AG09319 (cell line): ENCODE data around the gene CCDC137.

Experiments
- DNase-seq: peaks from one replicate; pipeline ENCODE4 v3.0.0-alpha.2; 2010; ENCODE audit warnings: low read depth; ENCODE audit errors: extremely low read depth
- TF ChIP-seq, protein P1 (sequence below): IDR thresholded peaks from 2 replicates; pipeline ENCODE4 v1.5.1; 2011; ENCODE audit warnings: low read depth, mild to moderate bottlenecking, inconsistent platforms, low read length, moderate library complexity

The CCDC137 gene

DNA sequence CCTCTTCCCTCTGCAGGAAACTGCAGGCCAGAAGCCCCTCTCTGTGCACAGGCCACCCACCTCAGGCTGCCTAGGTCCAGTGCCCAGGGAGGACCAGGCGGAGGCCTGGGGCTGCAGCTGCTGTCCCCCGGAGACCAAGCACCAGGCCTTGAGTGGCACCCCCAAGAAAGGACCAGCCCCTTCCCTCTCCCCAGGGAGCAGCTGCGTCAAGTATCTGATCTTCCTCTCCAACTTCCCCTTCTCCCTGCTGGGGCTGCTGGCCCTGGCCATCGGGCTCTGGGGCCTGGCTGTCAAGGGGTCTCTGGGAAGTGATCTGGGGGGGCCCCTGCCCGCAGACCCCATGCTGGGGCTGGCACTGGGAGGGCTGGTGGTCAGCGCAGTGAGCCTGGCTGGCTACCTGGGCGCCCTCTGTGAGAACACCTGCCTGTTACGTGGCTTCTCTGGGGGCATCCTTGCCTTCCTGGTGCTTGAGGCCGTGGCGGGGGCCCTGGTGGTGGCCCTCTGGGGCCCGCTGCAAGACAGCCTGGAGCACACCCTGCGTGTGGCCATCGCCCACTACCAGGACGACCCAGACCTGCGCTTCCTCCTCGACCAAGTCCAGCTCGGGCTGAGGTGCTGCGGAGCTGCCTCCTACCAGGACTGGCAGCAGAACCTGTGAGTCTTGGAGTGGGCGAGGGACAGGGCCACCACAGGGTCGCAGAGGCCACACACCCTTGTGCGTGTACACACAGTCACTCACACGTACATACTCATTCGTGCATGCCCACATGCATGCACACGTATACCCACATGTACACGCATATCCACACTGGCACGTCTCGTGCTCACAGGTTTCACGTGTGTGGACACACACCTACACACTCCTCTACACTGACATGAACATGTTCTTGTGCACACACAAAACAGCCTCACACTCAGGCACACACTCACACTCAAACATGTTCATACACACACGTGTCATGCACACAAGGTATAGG is 21.3 kb upstream of the CCDC137 start:
- no peak for DNase-seq
- TF ChIP-seq, protein P1, sequence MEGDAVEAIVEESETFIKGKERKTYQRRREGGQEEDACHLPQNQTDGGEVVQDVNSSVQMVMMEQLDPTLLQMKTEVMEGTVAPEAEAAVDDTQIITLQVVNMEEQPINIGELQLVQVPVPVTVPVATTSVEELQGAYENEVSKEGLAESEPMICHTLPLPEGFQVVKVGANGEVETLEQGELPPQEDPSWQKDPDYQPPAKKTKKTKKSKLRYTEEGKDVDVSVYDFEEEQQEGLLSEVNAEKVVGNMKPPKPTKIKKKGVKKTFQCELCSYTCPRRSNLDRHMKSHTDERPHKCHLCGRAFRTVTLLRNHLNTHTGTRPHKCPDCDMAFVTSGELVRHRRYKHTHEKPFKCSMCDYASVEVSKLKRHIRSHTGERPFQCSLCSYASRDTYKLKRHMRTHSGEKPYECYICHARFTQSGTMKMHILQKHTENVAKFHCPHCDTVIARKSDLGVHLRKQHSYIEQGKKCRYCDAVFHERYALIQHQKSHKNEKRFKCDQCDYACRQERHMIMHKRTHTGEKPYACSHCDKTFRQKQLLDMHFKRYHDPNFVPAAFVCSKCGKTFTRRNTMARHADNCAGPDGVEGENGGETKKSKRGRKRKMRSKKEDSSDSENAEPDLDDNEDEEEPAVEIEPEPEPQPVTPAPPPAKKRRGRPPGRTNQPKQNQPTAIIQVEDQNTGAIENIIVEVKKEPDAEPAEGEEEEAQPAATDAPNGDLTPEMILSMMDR = no peak

GRCh38 chr17:81646869-81647600 is 19.5 kb upstream of the CCDC137 start:
- no peak for DNase-seq

DNA sequence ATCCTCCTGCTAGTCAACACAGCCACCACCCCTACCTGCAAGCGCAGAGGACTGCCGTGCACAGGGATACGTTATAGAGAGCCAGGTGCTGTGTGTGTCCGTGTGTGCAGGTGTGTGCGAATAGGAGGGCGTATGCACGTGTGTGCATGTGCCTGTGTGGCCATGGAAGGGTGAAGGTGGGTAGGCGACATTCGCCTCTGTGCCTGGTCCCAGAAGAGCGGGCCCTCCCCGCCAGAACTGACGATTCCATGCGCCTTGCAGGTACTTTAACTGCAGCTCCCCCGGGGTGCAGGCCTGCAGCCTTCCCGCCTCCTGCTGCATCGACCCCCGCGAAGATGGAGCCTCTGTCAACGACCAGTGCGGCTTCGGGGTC is 18.9 kb upstream of the CCDC137 start:
- no peak for DNase-seq
- TF ChIP-seq, protein P1 = no peak

More at GRCh38 chr17:81646869-81647600, 19.5 kb upstream of the CCDC137 start:
- TF ChIP-seq, protein P1 = no peak

- TF ChIP-seq, protein P1 = no peak
- no peak for DNase-seq
Measured at GRCh38 chr17:81648013-81648706, 18.4 kb upstream of the CCDC137 start.

DNA sequence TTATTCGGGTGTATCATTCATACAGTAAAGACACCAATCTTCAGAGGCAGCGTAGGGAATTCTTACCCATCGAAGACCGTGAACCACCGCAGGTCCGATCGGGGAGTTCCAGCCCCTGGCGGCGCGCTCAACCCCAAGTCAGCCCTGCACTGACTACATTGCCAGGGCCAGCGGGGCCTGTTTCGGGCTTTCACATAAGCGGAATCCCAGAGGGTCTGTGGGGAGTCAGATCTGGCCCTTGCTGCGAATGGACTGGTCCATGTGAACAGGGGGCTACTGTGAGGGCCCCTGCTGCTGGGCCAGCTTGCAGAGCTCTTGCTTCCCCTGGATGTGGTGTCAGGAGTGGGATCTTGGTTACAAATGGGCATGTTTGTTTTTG is 17.8 kb upstream of the CCDC137 start:
- no peak for DNase-seq
- TF ChIP-seq, protein P1 = no peak

DNA sequence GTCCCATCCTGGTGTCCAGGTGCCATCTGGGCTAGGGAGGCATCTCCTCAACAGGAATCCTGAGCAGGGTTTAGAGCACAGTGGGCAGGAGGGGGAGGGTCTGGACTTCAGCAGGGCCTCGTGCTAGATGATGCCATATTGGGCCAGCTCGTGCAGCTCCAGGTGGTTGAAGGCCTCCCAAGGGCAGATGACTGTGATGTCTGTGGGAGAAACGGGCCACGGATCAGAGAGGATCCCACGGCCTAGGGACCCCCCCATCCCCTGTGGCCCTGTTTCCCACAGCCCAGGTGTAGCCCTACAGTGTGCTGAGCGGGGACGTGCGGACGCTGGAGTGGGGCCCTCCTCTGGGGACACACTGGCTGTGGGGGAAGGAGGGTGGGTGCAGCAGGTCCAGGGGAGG is 15.6 kb upstream of the CCDC137 start:
- DNase-seq = no peak
- TF ChIP-seq, protein P1 = no peak
